MM.1S (cell line): ENCODE results near the gene MAP4.

Experiments
- EZH2 ChIP-seq: fragments of 300-600 bp; sonication (generic); optimal IDR thresholded peaks from 2 replicates; pipeline ENCODE3; 2017; ENCODE audit warnings: low read depth, mild to moderate bottlenecking, antibody characterized with exemption, low read length, mixed read lengths
- EZH2phosphoT487 ChIP-seq: fragments of 300-600 bp; sonication (generic); IDR thresholded peaks from 2 replicates; pipeline ENCODE4 v1.6.1; 2018; ENCODE audit warnings: antibody characterized with exemption, low read length
- TF ChIP-seq, protein P1 (sequence below): fragments of 300-600 bp; sonication (generic); IDR thresholded peaks from 2 replicates; pipeline ENCODE4 v1.5.1; 2016; ENCODE audit warnings: antibody characterized with exemption, low read length, mixed read lengths

DNA sequence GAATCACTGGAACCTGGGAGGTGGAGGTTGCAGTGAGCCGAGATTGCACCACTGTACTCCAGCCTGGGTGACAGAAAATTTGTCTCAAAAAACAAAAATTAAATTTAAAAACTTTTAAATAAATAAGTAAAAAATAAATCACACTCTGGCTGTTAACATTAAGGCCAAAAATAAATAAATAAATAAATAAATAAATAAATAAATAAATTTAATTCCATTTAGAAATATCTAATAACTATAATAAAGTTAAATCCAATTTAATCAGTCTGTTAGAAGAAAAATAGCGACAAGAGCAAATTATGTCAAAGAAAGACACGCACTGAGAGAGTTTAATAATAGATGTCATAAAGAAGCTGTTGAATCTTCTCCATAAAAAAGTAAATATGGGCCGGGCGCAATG is 13.4 kb downstream of the MAP4 start:
- TF ChIP-seq, protein P1, sequence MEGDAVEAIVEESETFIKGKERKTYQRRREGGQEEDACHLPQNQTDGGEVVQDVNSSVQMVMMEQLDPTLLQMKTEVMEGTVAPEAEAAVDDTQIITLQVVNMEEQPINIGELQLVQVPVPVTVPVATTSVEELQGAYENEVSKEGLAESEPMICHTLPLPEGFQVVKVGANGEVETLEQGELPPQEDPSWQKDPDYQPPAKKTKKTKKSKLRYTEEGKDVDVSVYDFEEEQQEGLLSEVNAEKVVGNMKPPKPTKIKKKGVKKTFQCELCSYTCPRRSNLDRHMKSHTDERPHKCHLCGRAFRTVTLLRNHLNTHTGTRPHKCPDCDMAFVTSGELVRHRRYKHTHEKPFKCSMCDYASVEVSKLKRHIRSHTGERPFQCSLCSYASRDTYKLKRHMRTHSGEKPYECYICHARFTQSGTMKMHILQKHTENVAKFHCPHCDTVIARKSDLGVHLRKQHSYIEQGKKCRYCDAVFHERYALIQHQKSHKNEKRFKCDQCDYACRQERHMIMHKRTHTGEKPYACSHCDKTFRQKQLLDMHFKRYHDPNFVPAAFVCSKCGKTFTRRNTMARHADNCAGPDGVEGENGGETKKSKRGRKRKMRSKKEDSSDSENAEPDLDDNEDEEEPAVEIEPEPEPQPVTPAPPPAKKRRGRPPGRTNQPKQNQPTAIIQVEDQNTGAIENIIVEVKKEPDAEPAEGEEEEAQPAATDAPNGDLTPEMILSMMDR = no peak
- no peak for TF ChIP-seq EZH2
- TF ChIP-seq EZH2phosphoT487 = no peak
